ENCODE results near the gene MMP28.

Gene MMP28

GRCh38 chr17:35723735-35724134 is 71.7 kb downstream of the MMP28 start:
- Histone ChIP-seq H3K9me3 (ENCODE audit: control insufficient read depth, low read length) (no peaks in the 10 kb centered on the region), H3K27ac (ENCODE audit: low read depth, low read length, severe bottlenecking) (no peak overlapping the region), H3K4me1 (ENCODE audit: control insufficient read depth, insufficient read depth, low read length, poor library complexity, severe bottlenecking) (peaks cover 21% of the 10 kb centered on the region), H3K36me3 (ENCODE audit: control insufficient read depth, insufficient read depth, low read length) (peaks cover 73% of the 10 kb centered on the region), H3K4me3 (ENCODE audit: extremely low read depth, insufficient read depth, low read length, poor library complexity, severe bottlenecking) (no peak overlapping the region)
- 94 to 100% methylated on average over 2 of the region's 2 CpGs for WGBS, 2 experiments (ENCODE audit: insufficient coverage in 2 of 2)

- Histone ChIP-seq H3K27ac (ENCODE audit: low read depth, low read length, severe bottlenecking) (no peak overlapping the region), H3K36me3 (ENCODE audit: control insufficient read depth, insufficient read depth, low read length) (peaks cover 72% of the 10 kb centered on the region), H3K9me3 (ENCODE audit: control insufficient read depth, low read length) (no peaks in the 10 kb centered on the region), H3K4me3 (ENCODE audit: extremely low read depth, insufficient read depth, low read length, poor library complexity, severe bottlenecking) (no peak overlapping the region), H3K4me1 (ENCODE audit: control insufficient read depth, insufficient read depth, low read length, poor library complexity, severe bottlenecking) (peaks cover 30% of the 10 kb centered on the region)
- WGBS, 2 experiments (ENCODE audit: insufficient coverage in 2 of 2), result 100% methylated on average over 1 of the region's 2 CpGs; no CpG with 5 or more reads in 1 of the 2 experiments
These were observed 78.0 kb downstream of the MMP28 start for GRCh38 chr17:35717475-35717874.

- Histone ChIP-seq H3K9me3 (ENCODE audit: control insufficient read depth, low read length) (no peaks in the 10 kb centered on the region), H3K4me3 (ENCODE audit: extremely low read depth, insufficient read depth, low read length, poor library complexity, severe bottlenecking) (no peak overlapping the region), H3K36me3 (ENCODE audit: control insufficient read depth, insufficient read depth, low read length) (peaks cover 74% of the 10 kb centered on the region), H3K27ac (ENCODE audit: low read depth, low read length, severe bottlenecking) (no peak overlapping the region), H3K4me1 (ENCODE audit: control insufficient read depth, insufficient read depth, low read length, poor library complexity, severe bottlenecking) (peaks cover 35% of the 10 kb centered on the region)
- WGBS, 2 experiments (ENCODE audit: insufficient coverage in 2 of 2), result 81 to 97% methylated on average over 2 to 3 of the region's 4 CpGs
These were observed 78.5 kb downstream of the MMP28 start for GRCh38 chr17:35716897-35717465.

GRCh38 chr17:35716173-35716572 is 79.3 kb downstream of the MMP28 start:
- WGBS, 2 experiments (ENCODE audit: insufficient coverage in 2 of 2), result 90 to 100% methylated on average over 1 to 2 of the region's 3 CpGs
- Histone ChIP-seq H3K4me1 (ENCODE audit: control insufficient read depth, insufficient read depth, low read length, poor library complexity, severe bottlenecking) (peaks cover 39% of the 10 kb centered on the region), H3K27ac (ENCODE audit: low read depth, low read length, severe bottlenecking) (no peak overlapping the region), H3K9me3 (ENCODE audit: control insufficient read depth, low read length) (no peaks in the 10 kb centered on the region), H3K4me3 (ENCODE audit: extremely low read depth, insufficient read depth, low read length, poor library complexity, severe bottlenecking) (no peak overlapping the region), H3K36me3 (ENCODE audit: control insufficient read depth, insufficient read depth, low read length) (peaks cover 74% of the 10 kb centered on the region)

Measured in mesodermal cell (in vitro differentiated cells).